Stimulated activated naive CD8-positive, alpha-beta T cell treated with anti-CD3 and anti-CD28 coated beads, Interleukin-15, Interleukin-2, amounts not matched to agents 100 ng/mL and 50 ng/mL, for 24 hours (primary cell): ENCODE results near the gene B9D1.

Experiments
- H3K27ac Mint-ChIP-seq: one replicate; pipeline ENCODE4 v1.8.0; 2021; ENCODE audit warnings: mild to moderate bottlenecking, mixed read lengths
- H3K27me3 Mint-ChIP-seq: one replicate; pipeline ENCODE4 v1.8.0; 2021; ENCODE audit warnings: mixed read lengths
- H3K36me3 Mint-ChIP-seq: one replicate; pipeline ENCODE4 v1.8.0; 2021; ENCODE audit warnings: low read depth, mixed read lengths
- H3K4me1 Mint-ChIP-seq: one replicate; pipeline ENCODE4 v1.8.0; 2021; ENCODE audit warnings: low read depth, mixed read lengths
- H3K4me3 Mint-ChIP-seq: one replicate; pipeline ENCODE4 v1.8.0; 2021; ENCODE audit warnings: mild to moderate bottlenecking, mixed read lengths
- H3K9me3 Mint-ChIP-seq: one replicate; pipeline ENCODE4 v1.8.0; 2021; ENCODE audit warnings: mixed read lengths

B9D1 gene

GRCh38 chr17:19343671-19344151 lies 18.8 kb downstream of the B9D1 start:
- H3K27me3 Mint-ChIP-seq, result peaks cover 21% of the 10 kb centered on the region
- H3K4me1 Mint-ChIP-seq, result no peaks in the 10 kb centered on the region
- no peak overlapping the region for H3K27ac Mint-ChIP-seq
- no peak overlapping the region for H3K4me3 Mint-ChIP-seq
- H3K9me3 Mint-ChIP-seq, result no peaks in the 10 kb centered on the region
- no peaks in the 10 kb centered on the region for H3K36me3 Mint-ChIP-seq

GRCh38 chr17:19343256-19343630 lies 19.3 kb downstream of the B9D1 start:
- no peaks in the 10 kb centered on the region for H3K4me1 Mint-ChIP-seq
- no peak overlapping the region for H3K27ac Mint-ChIP-seq
- H3K9me3 Mint-ChIP-seq, result no peaks in the 10 kb centered on the region
- H3K36me3 Mint-ChIP-seq, result no peaks in the 10 kb centered on the region
- no peak overlapping the region for H3K4me3 Mint-ChIP-seq
- peaks cover 21% of the 10 kb centered on the region for H3K27me3 Mint-ChIP-seq

- Mint-ChIP-seq H3K27ac (no peak overlapping the region), H3K36me3 (no peaks in the 10 kb centered on the region), H3K4me1 (no peaks in the 10 kb centered on the region), H3K4me3 (no peak overlapping the region), H3K27me3 (peaks cover 21% of the 10 kb centered on the region), H3K9me3 (no peaks in the 10 kb centered on the region)
Measured at GRCh38 chr17:19342611-19343255, 19.8 kb downstream of the B9D1 start.

- no peaks in the 10 kb centered on the region for H3K9me3 Mint-ChIP-seq
- no peaks in the 10 kb centered on the region for H3K4me1 Mint-ChIP-seq
- H3K27me3 Mint-ChIP-seq, result peaks cover 24% of the 10 kb centered on the region
- no peak overlapping the region for H3K27ac Mint-ChIP-seq
- H3K36me3 Mint-ChIP-seq, result no peaks in the 10 kb centered on the region
- H3K4me3 Mint-ChIP-seq, result no peak overlapping the region
Measured at GRCh38 chr17:19341641-19342610, 20.6 kb downstream of the B9D1 start.

- Mint-ChIP-seq H3K9me3 (no peaks in the 10 kb centered on the region), H3K27ac (no peak overlapping the region), H3K36me3 (no peaks in the 10 kb centered on the region), H3K27me3 (peaks cover 24% of the 10 kb centered on the region), H3K4me3 (no peak overlapping the region), H3K4me1 (no peaks in the 10 kb centered on the region)
Measured at GRCh38 chr17:19341211-19341631, 21.3 kb downstream of the B9D1 start.

- H3K27me3 Mint-ChIP-seq, result peaks cover 24% of the 10 kb centered on the region
- H3K4me1 Mint-ChIP-seq, result no peaks in the 10 kb centered on the region
- H3K4me3 Mint-ChIP-seq, result no peak overlapping the region
- H3K36me3 Mint-ChIP-seq, result no peaks in the 10 kb centered on the region
- no peaks in the 10 kb centered on the region for H3K9me3 Mint-ChIP-seq
- no peak overlapping the region for H3K27ac Mint-ChIP-seq
Measured at GRCh38 chr17:19339341-19339815, 23.1 kb downstream of the B9D1 start.

GRCh38 chr17:19338031-19338990 lies 24.2 kb downstream of the B9D1 start:
- Mint-ChIP-seq H3K36me3 (no peaks in the 10 kb centered on the region), H3K27ac (no peak overlapping the region)

GRCh38 chr17:19337712-19338023 lies 24.9 kb downstream of the B9D1 start:
- no peaks in the 10 kb centered on the region for H3K36me3 Mint-ChIP-seq
- no peak overlapping the region for H3K4me3 Mint-ChIP-seq
- H3K27me3 Mint-ChIP-seq, result peaks cover 24% of the 10 kb centered on the region
- H3K4me1 Mint-ChIP-seq, result peaks cover 2% of the 10 kb centered on the region
- H3K9me3 Mint-ChIP-seq, result no peaks in the 10 kb centered on the region
- no peak overlapping the region for H3K27ac Mint-ChIP-seq

More at GRCh38 chr17:19338031-19338990, 24.2 kb downstream of the B9D1 start:
- peaks cover 24% of the 10 kb centered on the region for H3K27me3 Mint-ChIP-seq
- H3K4me3 Mint-ChIP-seq, result no peak overlapping the region
- no peaks in the 10 kb centered on the region for H3K4me1 Mint-ChIP-seq
- no peaks in the 10 kb centered on the region for H3K9me3 Mint-ChIP-seq

GRCh38 chr17:19336938-19337711 lies 25.4 kb downstream of the B9D1 start:
- Mint-ChIP-seq H3K9me3 (no peaks in the 10 kb centered on the region), H3K4me3 (no peak overlapping the region)

GRCh38 chr17:19335951-19336631 lies 26.4 kb downstream of the B9D1 start:
- H3K4me3 Mint-ChIP-seq, result no peak overlapping the region
- H3K27ac Mint-ChIP-seq, result no peak overlapping the region
- peaks cover 6% of the 10 kb centered on the region for H3K4me1 Mint-ChIP-seq
- no peaks in the 10 kb centered on the region for H3K9me3 Mint-ChIP-seq
- no peaks in the 10 kb centered on the region for H3K36me3 Mint-ChIP-seq
- peaks cover 18% of the 10 kb centered on the region for H3K27me3 Mint-ChIP-seq

More at GRCh38 chr17:19336938-19337711, 25.4 kb downstream of the B9D1 start:
- Mint-ChIP-seq H3K36me3 (no peaks in the 10 kb centered on the region), H3K27ac (no peak overlapping the region), H3K4me1 (peaks cover 6% of the 10 kb centered on the region), H3K27me3 (peaks cover 24% of the 10 kb centered on the region)

- Mint-ChIP-seq H3K36me3 (no peaks in the 10 kb centered on the region), H3K9me3 (no peaks in the 10 kb centered on the region), H3K4me3 (no peak overlapping the region), H3K27ac (no peak overlapping the region), H3K27me3 (peaks cover 10% of the 10 kb centered on the region), H3K4me1 (peaks cover 6% of the 10 kb centered on the region)
Measured at GRCh38 chr17:19334331-19334730, 28.2 kb downstream of the B9D1 start.

GRCh38 chr17:19333736-19334290 lies 28.7 kb downstream of the B9D1 start:
- H3K27me3 Mint-ChIP-seq, result peaks cover 5% of the 10 kb centered on the region
- H3K4me3 Mint-ChIP-seq, result no peak overlapping the region
- peaks cover 6% of the 10 kb centered on the region for H3K4me1 Mint-ChIP-seq
- no peaks in the 10 kb centered on the region for H3K9me3 Mint-ChIP-seq
- H3K27ac Mint-ChIP-seq, result no peak overlapping the region
- no peaks in the 10 kb centered on the region for H3K36me3 Mint-ChIP-seq

- no peaks in the 10 kb centered on the region for H3K36me3 Mint-ChIP-seq
Measured at GRCh38 chr17:19333132-19333440, 29.4 kb downstream of the B9D1 start.

More at GRCh38 chr17:19333132-19333440, 29.4 kb downstream of the B9D1 start:
- no peak overlapping the region for H3K4me3 Mint-ChIP-seq
- H3K9me3 Mint-ChIP-seq, result no peaks in the 10 kb centered on the region
- H3K27ac Mint-ChIP-seq, result no peak overlapping the region
- peaks cover 6% of the 10 kb centered on the region for H3K4me1 Mint-ChIP-seq
- H3K27me3 Mint-ChIP-seq, result peaks cover 4% of the 10 kb centered on the region
